HG03045 (cell line): ENCODE measurements around the gene MLLT1.

Source experiments
- ATAC-seq: cut with Tn5 transposase; IDR thresholded peaks from one replicate; pipeline ENCODE4 v1.9.1; 2021; ENCODE audit warnings: mild to moderate bottlenecking, moderate library complexity; ENCODE audit not compliant: unreplicated experiment

The MLLT1 gene

GRCh38 chr19:6212403-6213265, 67.1 kb downstream of the MLLT1 start:
- no peak for ATAC-seq

- ATAC-seq, result no peak
Measured at GRCh38 chr19:6211632-6212402, 68.0 kb downstream of the MLLT1 start.

GRCh38 chr19:6210721-6211600, 68.8 kb downstream of the MLLT1 start:
- ATAC-seq, result no peak

GRCh38 chr19:6210091-6210490, 69.7 kb downstream of the MLLT1 start:
- ATAC-seq, result no peak

- ATAC-seq, result no peak
Measured at GRCh38 chr19:6209680-6210079, 70.1 kb downstream of the MLLT1 start.

GRCh38 chr19:6209233-6209632, 70.5 kb downstream of the MLLT1 start:
- ATAC-seq, result no peak

GRCh38 chr19:6204866-6205723, 74.7 kb downstream of the MLLT1 start:
- no peak for ATAC-seq

GRCh38 chr19:6204212-6204611, 75.6 kb downstream of the MLLT1 start:
- no peak for ATAC-seq

- ATAC-seq, result peak; percentile 78
Measured at GRCh38 chr19:6199240-6199994, 80.4 kb downstream of the MLLT1 start.

- ATAC-seq, result no peak
Measured at GRCh38 chr19:6198896-6199239, 80.9 kb downstream of the MLLT1 start.

GRCh38 chr19:6196361-6196760, 83.4 kb downstream of the MLLT1 start:
- no peak for ATAC-seq

GRCh38 chr19:6188811-6189210, 91.0 kb downstream of the MLLT1 start:
- ATAC-seq, result no peak

- ATAC-seq, result no peak
Measured at GRCh38 chr19:6187374-6187773, 92.4 kb downstream of the MLLT1 start.

- ATAC-seq, result no peak
Measured at GRCh38 chr19:6185835-6186834, 93.6 kb downstream of the MLLT1 start.

GRCh38 chr19:6185093-6185834, 94.5 kb downstream of the MLLT1 start:
- no peak for ATAC-seq

GRCh38 chr19:6181119-6181518, 98.7 kb downstream of the MLLT1 start:
- ATAC-seq, result no peak

GRCh38 chr19:6173190-6173589, 106.6 kb downstream of the MLLT1 start:
- ATAC-seq, result no peak
